Endothelial cell of umbilical vein (primary cell): Measurements from ENCODE around the gene STX16. TPM values are rescaled to one million over a fixed set of nuclear protein-coding genes. Genes with fewer than 3 reads are reported as not detected.

Experiments used
- BruUV-seq: library from RNA; stranded (reverse); fragments of 400-500 nt; replicated peaks from 2 replicates; lab custom pipeline; 2021; lab: Mats Ljungman, UMichigan
- CTCF ChIA-PET: fragments of 300-600, 350-600 bp; sonication (Branson Sonifier 250); formaldehyde crosslinking; loops from one replicate; lab custom pipeline; 2021; ENCODE audit warnings: antibody characterized with exemption, inconsistent platforms; lab: Charles Lee
- POLR2A ChIA-PET: fragments of 300-600, 350-600 bp; sonication (Branson Sonifier 250); formaldehyde crosslinking; loops from one replicate; lab custom pipeline; 2021; ENCODE audit warnings: antibody characterized with exemption, inconsistent platforms; lab: Charles Lee
- DNase-seq: peaks from one replicate; pipeline ENCODE4 v3.0.0-alpha.2; 2011; ENCODE audit warnings: low read depth, low spot score
- FAIRE-seq: peaks from 2 replicates; lab custom pipeline; 2011; peaks lifted over from hg19 to GRCh38; lab: Jason Lieb, UNC
- H2AFZ ChIP-seq: 2 replicates; pipeline ENCODE4 v1.6.0; 2012; ENCODE audit warnings: low read depth, low read length, control low read depth, inconsistent platforms
- H3K27ac ChIP-seq: 2 replicates; pipeline ENCODE4 v1.5.1; 2011; ENCODE audit warnings: low read depth, mild to moderate bottlenecking, control low read depth, low read length, moderate library complexity; ENCODE audit not compliant: insufficient read depth
- H3K27me3 ChIP-seq, 2 experiments: 2 replicates each; pipeline versions ENCODE4 v1.6.0 to v1.6.1; 2011; ENCODE audit warnings: low read length in 2 of 2, mixed read lengths in 1 of 2; ENCODE audit not compliant: control insufficient read depth in 2 of 2, insufficient read depth in 2 of 2
- H3K36me3 ChIP-seq, 2 experiments: 2 replicates in 1 of 2; 3 replicates in 1 of 2; pipeline ENCODE4 v1.5.1; 2011; ENCODE audit warnings: low read length in 2 of 2, mild to moderate bottlenecking in 1 of 2, moderate library complexity in 1 of 2; ENCODE audit not compliant: control insufficient read depth in 2 of 2, insufficient read depth in 2 of 2; ENCODE audit errors: extremely low read depth in 1 of 2
- H3K4me1 ChIP-seq: 3 replicates; pipeline ENCODE4 v1.5.1; 2011; ENCODE audit warnings: mild to moderate bottlenecking, low read length; ENCODE audit not compliant: control insufficient read depth, insufficient read depth; ENCODE audit errors: extremely low read depth
- H3K4me2 ChIP-seq: 2 replicates; pipeline ENCODE4 v1.6.1; 2011; ENCODE audit warnings: low read length, control low read depth, mixed read lengths; ENCODE audit not compliant: insufficient read depth
- H3K4me3 ChIP-seq, 3 experiments: fragments of 200-600 bp in 1 of 3; sonication (generic), shearing (Covaris generic) in 1 of 3; replicated peaks in 1 of 3; 2 replicates each; pipeline ENCODE4 v1.5.1; 2011 to 2016; ENCODE audit warnings: control low read depth in 3 of 3, low read length in 3 of 3, mild to moderate bottlenecking in 2 of 3, inconsistent platforms in 1 of 3, low read depth in 1 of 3, moderate library complexity in 1 of 3; ENCODE audit not compliant: insufficient read depth in 1 of 3
- H3K79me2 ChIP-seq: 2 replicates; pipeline ENCODE4 v1.6.0; 2012; ENCODE audit warnings: low read length, inconsistent platforms; ENCODE audit not compliant: control insufficient read depth, insufficient read depth
- H3K9ac ChIP-seq: replicated peaks from 2 replicates; pipeline ENCODE3; 2011; ENCODE audit warnings: low read length, control low read depth; ENCODE audit not compliant: insufficient read depth; ENCODE audit errors: extremely low read depth
- H3K9me1 ChIP-seq: replicated peaks from 3 replicates; pipeline ENCODE4 v1.6.0; 2011; ENCODE audit warnings: mild to moderate bottlenecking, low read length; ENCODE audit not compliant: control insufficient read depth, insufficient read depth; ENCODE audit errors: extremely low read depth
- H3K9me3 ChIP-seq: replicated peaks from 2 replicates; pipeline ENCODE4 v1.5.1; 2012; ENCODE audit warnings: low read length, inconsistent platforms; ENCODE audit not compliant: control insufficient read depth, insufficient read depth
- H4K20me1 ChIP-seq: replicated peaks from 2 replicates; pipeline ENCODE3; 2011; ENCODE audit warnings: mild to moderate bottlenecking, low read length; ENCODE audit not compliant: control insufficient read depth, insufficient read depth; ENCODE audit errors: extremely low read depth
- CTCF ChIP-seq, 2 donors: IDR thresholded peaks; 1 replicate in 1 of 2; 2 replicates in 1 of 2; pipeline ENCODE4 v1.5.1; 2011; ENCODE audit warnings: low read length in 2 of 2, mild to moderate bottlenecking in 2 of 2, moderate library complexity in 2 of 2, control low read depth in 1 of 2, inconsistent platforms in 1 of 2, low read depth in 1 of 2; ENCODE audit not compliant: insufficient read depth in 1 of 2; ENCODE audit errors: extremely low read depth in 1 of 2
- EZH2 ChIP-seq: IDR thresholded peaks from 2 replicates; pipeline ENCODE4 v1.6.1; 2012; ENCODE audit warnings: borderline replicate concordance, low read depth, mild to moderate bottlenecking, moderate library complexity, low read length, inconsistent platforms; ENCODE audit not compliant: severe bottlenecking
- FOS ChIP-seq: IDR thresholded peaks from 2 replicates; pipeline ENCODE4 v1.6.1; 2011; ENCODE audit warnings: mild to moderate bottlenecking, low read length, moderate library complexity, borderline replicate concordance; ENCODE audit not compliant: insufficient read depth
- GATA2 ChIP-seq: IDR thresholded peaks from 2 replicates; pipeline ENCODE4 v1.7.0; 2011; ENCODE audit warnings: low read depth, mild to moderate bottlenecking, moderate library complexity, mixed read lengths, low read length; ENCODE audit not compliant: insufficient read length, insufficient read depth
- JUN ChIP-seq: IDR thresholded peaks from 2 replicates; pipeline ENCODE4 v1.6.1; 2011; ENCODE audit warnings: borderline replicate concordance, low read depth; ENCODE audit not compliant: insufficient read length, insufficient read depth
- MAX ChIP-seq: IDR thresholded peaks from 2 replicates; pipeline ENCODE4 v1.6.1; 2011; ENCODE audit not compliant: insufficient read depth, insufficient read length
- MYC ChIP-seq: IDR thresholded peaks from one replicate; pipeline ENCODE4 v1.6.1; 2011; ENCODE audit warnings: mild to moderate bottlenecking, low read depth, low read length
- POLR2A ChIP-seq: IDR thresholded peaks from 2 replicates; pipeline ENCODE4 v1.6.1; 2012; ENCODE audit warnings: low read depth, mild to moderate bottlenecking, control low read depth, low read length
- POLR2AphosphoS5 ChIP-seq: IDR thresholded peaks from 2 replicates; pipeline ENCODE4 v1.6.1; 2012; ENCODE audit warnings: low read depth, mild to moderate bottlenecking, control low read depth, low read length, moderate library complexity; ENCODE audit not compliant: insufficient read depth
- dilution Hi-C: fragments of 300-500 bp; cut with MboI; formaldehyde crosslinking; loops from one replicate; pipeline ENCODE4 v1.15.0; 2019; ENCODE audit warnings: low sequenced_read_pairs; ENCODE audit not compliant: extremely low pct_ligation_motif_present
- intact Hi-C: fragments of 100-400 bp; cut with micrococcal nuclease; formaldehyde crosslinking; loops from one replicate; pipeline ENCODE4 v1.10.0; 2022
- polyA plus RNA-seq, 4 experiments: library from polyadenylated mRNA; depleted of rRNA in 3 of 4; stranded (reverse) in 3 of 4; unstranded in 1 of 4; fragments of >200 nt; gene quantifications; 2 replicates each; pipeline versions ENCODE4 v1.2.1 to v1.2.3, GENCODE V29; 2011 to 2012; ENCODE audit warnings: missing spikeins in 1 of 4
- total RNA-seq: library from RNA; stranded (reverse); gene quantifications from 2 replicates; pipeline ENCODE4 v1.2.3, GENCODE V29; 2021

The STX16 gene
- total and polyA plus RNA-seq, 2 donors (not counting 3 experiments of a cell fraction or from before 2014, with no cell fraction given) = 43.1 to 63.5 TPM

- CTCF ChIA-PET = no interaction called here
- no TSS peak for BruUV-seq
- Histone ChIP-seq H3K4me2 (no peak overlapping the region), H3K4me1 (peaks cover 14% of the 10 kb centered on the region), H3K27ac (no peak overlapping the region), H3K9me3 (no peaks in the 10 kb centered on the region), H3K9me1 (no peaks in the 10 kb centered on the region), H3K79me2 (no peaks in the 10 kb centered on the region), H2AFZ (no peak overlapping the region), H3K27me3 (peaks cover 0 to 5% of the 10 kb centered on the region in 2 experiments), H3K9ac (no peak overlapping the region), H3K4me3 (no peak overlapping the region), H4K20me1 (no peaks in the 10 kb centered on the region), H3K36me3 (no peaks in the 10 kb centered on the region)
- no peak for TF ChIP-seq MYC
- no peak for TF ChIP-seq POLR2AphosphoS5
- no peak for TF ChIP-seq POLR2A
- no peak for TF ChIP-seq FOS
- TF ChIP-seq EZH2 = no peak
- no peak for TF ChIP-seq JUN
- TF ChIP-seq CTCF (IDR thresholded peaks at IDR 0.05; ENCODE audit: extremely low read depth in 1 of 2, insufficient read depth in 1 of 2, low read depth in 1 of 2, low read length in 2 of 2) = no peak
- no peak for TF ChIP-seq GATA2
- no peak for TF ChIP-seq MAX
- POLR2A ChIA-PET = interaction anchor here (0.7 kb wide), 1 partner anchor 63 kb away, joined by 3 read pairs; no protein-coding TSS in a partner anchor
- intact Hi-C loops = no loop called here
- DNase-seq = no peak
- FAIRE-seq = no peak
- dilution Hi-C loops = loop anchor here (25.0 kb wide), 1 partner anchor 218 kb away; no protein-coding TSS in a partner anchor
These were observed 31.8 kb upstream of the STX16 start for GRCh38 chr20:58619077-58619863.
